GM18511 (cell line): ENCODE measurements around the gene HCN4.

Experiments
- ATAC-seq: cut with Tn5 transposase; IDR thresholded peaks from one replicate; pipeline ENCODE4 v1.9.1; 2021; ENCODE audit warnings: mild to moderate bottlenecking, moderate library complexity; ENCODE audit not compliant: unreplicated experiment

Gene HCN4

GRCh38 chr15:73328149-73328820 lies 40.5 kb downstream of the HCN4 start:
- ATAC-seq: no peak

- ATAC-seq: no peak
Measured at GRCh38 chr15:73326157-73326556, 42.6 kb downstream of the HCN4 start.

GRCh38 chr15:73325191-73325861 lies 43.4 kb downstream of the HCN4 start:
- no peak for ATAC-seq

- no peak for ATAC-seq
Measured at GRCh38 chr15:73324496-73325170, 44.1 kb downstream of the HCN4 start.

- no peak for ATAC-seq
Measured at GRCh38 chr15:73323956-73324355, 44.8 kb downstream of the HCN4 start.

GRCh38 chr15:73323374-73323955 lies 45.3 kb downstream of the HCN4 start:
- no peak for ATAC-seq

GRCh38 chr15:73322665-73323373 lies 45.9 kb downstream of the HCN4 start:
- ATAC-seq: no peak

GRCh38 chr15:73321496-73322450 lies 47.0 kb downstream of the HCN4 start:
- ATAC-seq: no peak

- ATAC-seq: no peak
Measured at GRCh38 chr15:73320619-73321180, 48.1 kb downstream of the HCN4 start.

- ATAC-seq: no peak
Measured at GRCh38 chr15:73319460-73320245, 49.1 kb downstream of the HCN4 start.

- ATAC-seq: no peak
Measured at GRCh38 chr15:73318463-73319351, 50.1 kb downstream of the HCN4 start.

GRCh38 chr15:73317651-73318462 lies 50.9 kb downstream of the HCN4 start:
- no peak for ATAC-seq

GRCh38 chr15:73313861-73314260 lies 54.9 kb downstream of the HCN4 start:
- ATAC-seq: no peak

GRCh38 chr15:73308305-73308704 lies 60.5 kb downstream of the HCN4 start:
- no peak for ATAC-seq

- ATAC-seq: no peak
Measured at GRCh38 chr15:73305331-73306211, 63.2 kb downstream of the HCN4 start.

- ATAC-seq: no peak
Measured at GRCh38 chr15:73303636-73304035, 65.1 kb downstream of the HCN4 start.
